GM23248 (cell line): ENCODE data around the gene IPO8. TPM values are rescaled to one million over a fixed set of nuclear protein-coding genes. Genes with fewer than 3 reads are reported as not detected.
A peak's percentile ranks its signal among the peaks of the same experiment; 100 is the strongest.

Experiments used
- DNase-seq: peaks from one replicate; pipeline ENCODE4 v3.0.0-alpha.2; 2015
- H2AFZ ChIP-seq: fragments of 200-600 bp; sonication (generic); 2 replicates; pipeline ENCODE4 v1.6.1; 2016; ENCODE audit warnings: antibody characterized with exemption
- H3F3A ChIP-seq: fragments of 200-600 bp; sonication (generic); 2 replicates; pipeline ENCODE4 v1.6.1; 2016; ENCODE audit warnings: mild to moderate bottlenecking, antibody characterized with exemption, mixed run types; ENCODE audit not compliant: insufficient read depth
- H3K27ac ChIP-seq: fragments of 200-600 bp; sonication (generic); 2 replicates; pipeline ENCODE4 v1.5.1; 2016; ENCODE audit warnings: mild to moderate bottlenecking
- H3K27me3 ChIP-seq: fragments of 200-600 bp; sonication (generic); replicated peaks from 2 replicates; pipeline ENCODE4 v1.6.1; 2016; ENCODE audit warnings: mild to moderate bottlenecking; ENCODE audit not compliant: insufficient read depth
- H3K36me3 ChIP-seq: fragments of 200-600 bp; sonication (generic); 2 replicates; pipeline ENCODE4 v1.6.1; 2016; ENCODE audit warnings: low read depth, mild to moderate bottlenecking
- H3K4me1 ChIP-seq: fragments of 200-600 bp; sonication (generic); 2 replicates; pipeline ENCODE4 v1.6.1; 2016; ENCODE audit warnings: mild to moderate bottlenecking; ENCODE audit not compliant: insufficient read depth
- H3K4me2 ChIP-seq: fragments of 200-600 bp; sonication (generic); one replicate; pipeline ENCODE4 v1.6.1; 2016; ENCODE audit warnings: mild to moderate bottlenecking; ENCODE audit not compliant: unreplicated experiment
- H3K4me3 ChIP-seq: fragments of 200-600 bp; sonication (generic); 2 replicates; pipeline ENCODE4 v1.5.1; 2016; ENCODE audit warnings: mild to moderate bottlenecking
- H3K79me2 ChIP-seq: fragments of 200-600 bp; sonication (generic); 2 replicates; pipeline ENCODE4 v1.6.1; 2016; ENCODE audit warnings: mild to moderate bottlenecking; ENCODE audit not compliant: insufficient read depth
- H3K9ac ChIP-seq: fragments of 200-600 bp; sonication (generic); 2 replicates; pipeline ENCODE4 v1.6.1; 2016; ENCODE audit warnings: mild to moderate bottlenecking
- H3K9me2 ChIP-seq: fragments of 200-600 bp; sonication (generic); 2 replicates; pipeline ENCODE4 v1.6.1; 2016; ENCODE audit warnings: mixed run types, mild to moderate bottlenecking, moderate library complexity; ENCODE audit not compliant: insufficient read depth
- H3K9me3 ChIP-seq: fragments of 200-600 bp; sonication (generic); one replicate; pipeline ENCODE4 v1.6.1; 2017; ENCODE audit warnings: low read depth
- H4K20me1 ChIP-seq: fragments of 200-600 bp; sonication (generic); 2 replicates; pipeline ENCODE4 v1.6.0; 2016; ENCODE audit not compliant: insufficient read depth
- EZH2 ChIP-seq: fragments of 200-600 bp; sonication (generic); IDR thresholded peaks from 2 replicates; pipeline ENCODE4 v1.6.1; 2018; ENCODE audit warnings: antibody characterized with exemption, mild to moderate bottlenecking; ENCODE audit not compliant: insufficient read depth, poor library complexity, severe bottlenecking
- EZH2phosphoT487 ChIP-seq: fragments of 200-600 bp; sonication (generic); IDR thresholded peaks from 2 replicates; pipeline ENCODE4 v1.6.1; 2018; ENCODE audit warnings: antibody characterized with exemption, moderate library complexity, mild to moderate bottlenecking, low read depth; ENCODE audit not compliant: insufficient read depth
- WGBS, 2 experiments: methylation state at CpG; one replicate each; pipeline ENCODE4 v1.1.6; 2015 to 2017; ENCODE audit warnings: low lambda C conversion rate in 2 of 2, low coverage in 1 of 2; ENCODE audit errors: missing lambda C conversion rate in 2 of 2; 5-methylcytosine and 5-hydroxymethylcytosine counted together
- in situ Hi-C: fragments of 300-500 bp; cut with MboI; formaldehyde crosslinking; loops from 2 replicates; pipeline ENCODE4 v1.15.0; 2020
- polyA plus RNA-seq: library from polyadenylated mRNA; unstranded; fragments of >200 nt; fragmentation: Nextera tagmentation; extraction: Ambion mirVana; gene quantifications from 2 replicates; pipeline ENCODE4 v1.2.1, GENCODE V29; 2016
- total RNA-seq: library from RNA; depleted of rRNA; stranded (reverse); fragments of >200 nt; shearing (Covaris generic); gene quantifications from 2 replicates; pipeline ENCODE4 v1.2.3, GENCODE V29; 2014

The IPO8 gene
- total and polyA plus RNA-seq, 2 experiments from 2014 or later = 10.9 to 21.4 TPM

- no peak overlapping the region; the same call in 1 of the 2 replicates for H3K4me3 ChIP-seq
- H3F3A ChIP-seq = peaks cover 34% of the 10 kb centered on the region
- H3K27ac ChIP-seq = peak overlapping the region; percentile 54
- H3K79me2 ChIP-seq = peaks cover 92% of the 10 kb centered on the region
- peak overlapping the region; percentile 63 for H3K4me2 ChIP-seq
- WGBS, 2 experiments = 3 to 4% methylated on average over 1 of the region's 1 CpG
- no peaks in the 10 kb centered on the region for H3K9me3 ChIP-seq
- peaks cover 53% of the 10 kb centered on the region for H3K36me3 ChIP-seq
- H3K9ac ChIP-seq = 0 out of 2 replicates have a peak overlapping the region, but pooled peaks have one; percentile 2
- no peaks in the 10 kb centered on the region for H4K20me1 ChIP-seq
- H3K4me1 ChIP-seq = peaks cover 26% of the 10 kb centered on the region
- TF ChIP-seq EZH2 = no peak
- TF ChIP-seq EZH2phosphoT487 = no peak
- H3K27me3 ChIP-seq = no peaks in the 10 kb centered on the region
- no peak overlapping the region for H2AFZ ChIP-seq
- in situ Hi-C loops = no loop called here
- H3K9me2 ChIP-seq = no peaks in the 10 kb centered on the region
- DNase-seq = peak; percentile 86
Observed at GRCh38 chr12:30725739-30726138, 30.1 kb upstream of the IPO8 start.

- H3K9ac ChIP-seq = no peak overlapping the region
- no peaks in the 10 kb centered on the region for H4K20me1 ChIP-seq
- 0 out of 2 replicates have a peak overlapping the region, but pooled peaks have one; percentile 4 for H3K4me3 ChIP-seq
- peak overlapping the region; percentile 11 for H3K27ac ChIP-seq
- no peaks in the 10 kb centered on the region for H3K27me3 ChIP-seq
- H2AFZ ChIP-seq = no peak overlapping the region
- H3K79me2 ChIP-seq = peaks cover 63% of the 10 kb centered on the region
- 6 to 14% methylated on average over 1 of the region's 1 CpG for WGBS, 2 experiments
- no peak for TF ChIP-seq EZH2phosphoT487
- no peak for TF ChIP-seq EZH2
- peaks cover 68% of the 10 kb centered on the region for H3K36me3 ChIP-seq
- peaks cover 25% of the 10 kb centered on the region for H3F3A ChIP-seq
- no peaks in the 10 kb centered on the region for H3K9me3 ChIP-seq
- peaks cover 15% of the 10 kb centered on the region for H3K4me1 ChIP-seq
- in situ Hi-C loops = no loop called here
- H3K4me2 ChIP-seq = peak overlapping the region; percentile 34
- no peaks in the 10 kb centered on the region for H3K9me2 ChIP-seq
- peak; percentile 82 for DNase-seq
Observed at GRCh38 chr12:30719060-30719459, 23.4 kb upstream of the IPO8 start.

- H3K27ac ChIP-seq = no peak overlapping the region
- DNase-seq = no peak
- TF ChIP-seq EZH2 = no peak
- TF ChIP-seq EZH2phosphoT487 = no peak
Observed at GRCh38 chr12:30707613-30708342, 12.1 kb upstream of the IPO8 start.

GRCh38 chr12:30706476-30706875 is 10.8 kb upstream of the IPO8 start:
- no peaks in the 10 kb centered on the region for H3K4me1 ChIP-seq
- H3K27me3 ChIP-seq = no peaks in the 10 kb centered on the region
- H3F3A ChIP-seq = peaks cover 24% of the 10 kb centered on the region; the same call in 1 of the 2 replicates
- no peaks in the 10 kb centered on the region for H3K9me2 ChIP-seq
- no peak overlapping the region for H3K27ac ChIP-seq
- H3K4me3 ChIP-seq = no peak overlapping the region
- no peak overlapping the region for H3K9ac ChIP-seq
- 98% methylated on average over 2 of the region's 2 CpGs for WGBS, 2 experiments
- in situ Hi-C loops = no loop called here
- no peaks in the 10 kb centered on the region for H4K20me1 ChIP-seq
- H3K36me3 ChIP-seq = peaks cover 25% of the 10 kb centered on the region; the same call in 1 of the 2 replicates
- no peak overlapping the region for H2AFZ ChIP-seq
- H3K9me3 ChIP-seq = no peaks in the 10 kb centered on the region
- H3K4me2 ChIP-seq = no peak overlapping the region
- DNase-seq = no peak
- no peaks in the 10 kb centered on the region for H3K79me2 ChIP-seq
- no peak for TF ChIP-seq EZH2phosphoT487
- no peak for TF ChIP-seq EZH2

More at GRCh38 chr12:30707613-30708342, 12.1 kb upstream of the IPO8 start:
- no peak overlapping the region for H3K9ac ChIP-seq
- no peak overlapping the region for H2AFZ ChIP-seq
- H3K27me3 ChIP-seq = no peaks in the 10 kb centered on the region
- H3K9me3 ChIP-seq = no peaks in the 10 kb centered on the region
- WGBS, 2 experiments = 72 to 75% methylated on average over 10 of the region's 10 CpGs
- in situ Hi-C loops = no loop called here
- H4K20me1 ChIP-seq = no peaks in the 10 kb centered on the region
- no peaks in the 10 kb centered on the region for H3K9me2 ChIP-seq
- H3K4me2 ChIP-seq = no peak overlapping the region
- H3F3A ChIP-seq = peaks cover 24% of the 10 kb centered on the region; the same call in 1 of the 2 replicates
- no peaks in the 10 kb centered on the region for H3K79me2 ChIP-seq
- peaks cover 29% of the 10 kb centered on the region for H3K36me3 ChIP-seq
- no peaks in the 10 kb centered on the region for H3K4me1 ChIP-seq
- no peak overlapping the region for H3K4me3 ChIP-seq
